Thyroid gland (tissue), 4 donors: ENCODE results near the gene PRKCA.

Experiments used
- POLR2A ChIP-seq, 2 donors: fragments of 450-650 bp; IDR thresholded peaks; one replicate each; pipeline ENCODE4 v1.6.1; 2017; ENCODE audit warnings: antibody characterized with exemption in 2 of 2, mild to moderate bottlenecking in 2 of 2, moderate library complexity in 1 of 2
- TF ChIP-seq, protein P1 (sequence below), 6 experiments: fragments of 200-600 bp in 3 of 6; fragments of 450-650 bp in 3 of 6; sonication (generic) in 3 of 6; IDR thresholded peaks; one replicate each; pipeline ENCODE4 v1.5.1; 2016 to 2019; ENCODE audit warnings: antibody characterized with exemption in 6 of 6, mild to moderate bottlenecking in 2 of 6, inconsistent platforms in 1 of 6, moderate library complexity in 1 of 6

DNA sequence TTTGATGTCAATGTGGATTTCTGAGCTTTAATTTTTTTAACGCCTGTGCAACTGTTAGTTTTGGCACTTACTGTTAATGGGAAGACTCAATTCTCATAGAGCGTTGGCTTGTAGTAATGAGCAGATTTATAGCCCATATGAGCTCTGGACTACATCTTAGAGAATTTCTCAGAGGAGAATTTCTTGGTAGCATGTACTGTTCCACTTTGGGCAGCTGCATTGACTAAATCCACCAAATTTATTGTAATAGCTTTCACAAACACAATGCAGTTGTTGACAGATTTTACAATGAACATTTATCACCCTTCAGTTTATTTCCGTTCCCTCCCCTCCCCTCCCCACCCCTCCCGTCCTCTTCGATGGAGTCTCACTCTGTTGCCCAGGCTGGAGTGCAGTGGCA is 193.9 kb downstream of the PRKCA start:
- TF ChIP-seq, protein P1, sequence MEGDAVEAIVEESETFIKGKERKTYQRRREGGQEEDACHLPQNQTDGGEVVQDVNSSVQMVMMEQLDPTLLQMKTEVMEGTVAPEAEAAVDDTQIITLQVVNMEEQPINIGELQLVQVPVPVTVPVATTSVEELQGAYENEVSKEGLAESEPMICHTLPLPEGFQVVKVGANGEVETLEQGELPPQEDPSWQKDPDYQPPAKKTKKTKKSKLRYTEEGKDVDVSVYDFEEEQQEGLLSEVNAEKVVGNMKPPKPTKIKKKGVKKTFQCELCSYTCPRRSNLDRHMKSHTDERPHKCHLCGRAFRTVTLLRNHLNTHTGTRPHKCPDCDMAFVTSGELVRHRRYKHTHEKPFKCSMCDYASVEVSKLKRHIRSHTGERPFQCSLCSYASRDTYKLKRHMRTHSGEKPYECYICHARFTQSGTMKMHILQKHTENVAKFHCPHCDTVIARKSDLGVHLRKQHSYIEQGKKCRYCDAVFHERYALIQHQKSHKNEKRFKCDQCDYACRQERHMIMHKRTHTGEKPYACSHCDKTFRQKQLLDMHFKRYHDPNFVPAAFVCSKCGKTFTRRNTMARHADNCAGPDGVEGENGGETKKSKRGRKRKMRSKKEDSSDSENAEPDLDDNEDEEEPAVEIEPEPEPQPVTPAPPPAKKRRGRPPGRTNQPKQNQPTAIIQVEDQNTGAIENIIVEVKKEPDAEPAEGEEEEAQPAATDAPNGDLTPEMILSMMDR (IDR thresholded peaks at IDR 0.05) = no peak
- TF ChIP-seq POLR2A (IDR thresholded peaks at IDR 0.05) = no peak
